Measurements from ENCODE around the gene FAM219B.

- TF ChIP-seq EZH2 (IDR thresholded peaks at IDR 0.05; ENCODE audit: low read depth, unreplicated experiment) = no peak
- TF ChIP-seq REST (IDR thresholded peaks at IDR 0.05; ENCODE audit: unreplicated experiment) = no peak
- TF ChIP-seq CTCF (conservative IDR thresholded peaks at IDR 0.05; ENCODE audit: low read depth in 2 of 2) = no peak
- TF ChIP-seq EZH2phosphoT487 (IDR thresholded peaks at IDR 0.05; ENCODE audit: unreplicated experiment) = no peak
- no peak for TF ChIP-seq JUNB (IDR thresholded peaks at IDR 0.05; ENCODE audit: unreplicated experiment)
- TF ChIP-seq POLR2AphosphoS5 (IDR thresholded peaks at IDR 0.05; ENCODE audit: low read depth) = no peak
- TF ChIP-seq ZNF331 (CRISPR knock-in tag; IDR thresholded peaks at IDR 0.05; ENCODE audit: low read depth) = no peak
- TF ChIP-seq STAT1 (IDR thresholded peaks at IDR 0.05; ENCODE audit: unreplicated experiment) = no peak
- TF ChIP-seq CREB1 (CRISPR knock-in tag; IDR thresholded peaks at IDR 0.05; ENCODE audit: low read depth) = no peak
Observed at GRCh38 chr15:74920456-74920855, 13.8 kb upstream of the FAM219B start.
